Epithelial cell of prostate (primary cell): ENCODE data around the gene LRIG1.
A peak's percentile ranks its signal among the peaks of the same experiment; 100 is the strongest.

Experiments used
- DNase-seq: peaks from one replicate; pipeline ENCODE4 v3.0.0-alpha.2; 2011; ENCODE audit warnings: low read depth, low spot score
- H3K27ac ChIP-seq: fragments of 450-650 bp; 2 replicates; pipeline ENCODE4 v1.5.1; 2017; ENCODE audit warnings: mild to moderate bottlenecking

The LRIG1 gene

GRCh38 chr3:66500576-66501482 is at the start of gene LRIG1:
Gene LRIG1, minus strand, starts transcription at chr3:66501022. Its CDS starts 615 bp downstream, at chr3:66500407.
- peak; percentile 86 for DNase-seq
- H3K27ac ChIP-seq, result peak within 1 kb of the TSS; percentile 36

GRCh38 chr3:66544619-66545429 is 44.0 kb upstream of the LRIG1 start:
- H3K27ac ChIP-seq, result no peak overlapping the region
- DNase-seq, result no peak

- DNase-seq, result no peak
- no peak overlapping the region for H3K27ac ChIP-seq
Measured at GRCh38 chr3:66542153-66542552, 41.3 kb upstream of the LRIG1 start.

DNA sequence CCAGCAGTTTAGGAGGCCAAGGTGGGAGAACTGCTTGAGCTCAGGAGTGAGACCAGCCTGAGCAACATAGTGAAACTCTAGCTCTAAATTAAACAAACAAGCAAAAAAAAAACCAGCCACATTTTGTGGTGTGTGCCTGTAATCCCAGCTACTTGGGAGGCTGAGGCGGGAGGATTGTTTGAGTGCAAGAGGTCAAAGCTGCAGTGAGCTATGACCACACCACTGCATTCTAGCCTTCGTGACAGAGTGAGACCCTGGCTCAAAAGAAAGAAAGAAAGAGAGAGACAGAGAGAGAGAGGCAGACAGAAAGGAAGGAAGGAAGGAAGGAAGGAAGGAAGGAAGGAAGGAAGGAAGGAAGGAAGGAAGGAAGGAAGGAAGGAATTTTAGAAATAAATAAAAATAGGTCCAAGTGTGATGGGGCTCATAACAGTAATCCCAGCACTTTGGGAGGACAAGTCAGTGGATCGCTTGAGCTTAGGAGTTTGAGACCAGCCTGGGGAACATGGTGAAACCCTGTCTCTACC is 38.7 kb upstream of the LRIG1 start:
- no peak overlapping the region for H3K27ac ChIP-seq
- DNase-seq, result no peak

DNA sequence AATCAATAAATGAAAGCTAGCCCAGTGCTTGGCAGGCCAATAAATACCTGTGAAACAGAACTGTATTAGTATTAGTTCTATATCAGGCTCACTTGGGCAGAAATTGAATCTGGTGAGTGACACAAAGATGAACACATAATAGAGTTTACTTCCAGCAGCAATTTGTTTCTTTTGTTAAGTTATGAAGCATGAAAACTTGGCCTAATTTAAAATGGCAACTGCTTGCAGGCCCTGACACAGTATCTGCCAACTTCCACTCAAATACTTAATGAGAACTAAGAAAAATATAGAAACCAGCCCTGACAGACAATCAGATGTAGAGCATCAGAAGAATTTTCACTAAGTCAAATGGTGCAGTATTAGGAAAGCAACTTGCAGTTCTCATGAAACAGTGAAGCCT is 37.6 kb upstream of the LRIG1 start:
- DNase-seq, result no peak
- no peak overlapping the region for H3K27ac ChIP-seq

- no peak for DNase-seq
- H3K27ac ChIP-seq, result no peak overlapping the region
Measured at GRCh38 chr3:66537735-66538134, 36.9 kb upstream of the LRIG1 start.

DNA sequence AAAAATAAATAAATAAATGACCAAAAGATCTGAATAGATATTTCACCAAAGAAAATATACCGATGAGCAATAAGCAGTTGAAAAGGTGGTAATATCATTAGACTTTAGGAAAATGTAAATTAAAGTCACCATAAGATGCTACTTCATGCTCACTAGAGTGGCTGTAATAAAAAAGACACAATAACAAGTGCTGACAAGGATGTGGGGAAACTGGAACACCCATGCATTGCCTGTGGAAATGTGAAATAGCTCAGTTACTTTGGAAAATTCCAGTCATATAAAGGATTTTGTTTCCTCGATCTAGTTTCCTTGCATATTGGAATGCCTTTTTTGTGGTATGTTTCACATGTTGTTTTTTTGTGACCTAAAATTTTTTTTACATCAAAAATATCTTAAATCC is 36.0 kb upstream of the LRIG1 start:
- no peak overlapping the region for H3K27ac ChIP-seq
- no peak for DNase-seq

DNA sequence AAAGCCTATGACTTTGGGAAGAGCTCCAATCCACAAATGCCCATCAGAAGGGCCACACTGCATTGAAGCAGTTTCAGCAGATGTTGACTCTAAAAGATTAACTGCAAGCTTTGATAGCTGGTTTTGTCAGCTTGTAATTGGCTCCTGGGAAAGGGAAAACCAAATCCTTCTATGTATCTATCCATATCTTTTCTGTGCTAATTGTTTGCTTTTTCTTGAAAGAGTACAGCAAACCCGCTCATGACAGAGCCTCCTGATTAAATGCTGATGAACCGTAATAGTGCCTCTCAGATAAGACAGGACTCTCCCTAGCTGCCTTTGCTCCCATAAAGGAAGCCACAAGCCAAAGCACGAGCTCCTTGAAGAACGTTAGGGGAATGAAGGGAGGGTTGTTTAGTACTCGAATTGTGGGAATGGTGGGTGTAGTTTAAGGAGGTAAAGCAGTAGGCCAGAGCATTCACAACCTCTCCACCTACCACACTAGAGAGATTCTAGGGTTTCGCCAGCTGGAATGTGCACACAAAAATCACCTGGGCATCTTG is 33.6 kb upstream of the LRIG1 start:
- no peak overlapping the region for H3K27ac ChIP-seq
- DNase-seq, result no peak

DNA sequence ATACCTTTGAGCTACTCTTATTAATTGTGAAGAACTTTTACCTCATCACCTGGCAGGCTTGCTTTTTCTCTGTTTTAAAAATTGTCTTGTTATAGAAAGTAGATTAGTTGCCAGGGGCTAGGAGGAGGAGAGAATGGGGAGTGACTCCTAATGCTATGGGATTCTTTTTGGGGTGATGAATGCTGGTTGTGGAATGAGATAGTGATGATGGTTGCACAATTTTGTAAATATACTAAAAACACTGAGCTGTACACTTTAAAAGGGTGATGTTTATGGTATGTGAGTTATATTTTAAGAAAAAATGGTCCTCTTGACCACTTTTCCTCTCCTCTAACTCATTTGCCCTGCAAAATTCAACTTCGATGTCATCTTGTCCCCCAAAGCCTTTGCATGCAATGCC is 31.8 kb upstream of the LRIG1 start:
- H3K27ac ChIP-seq, result no peak overlapping the region
- DNase-seq, result no peak

- no peak overlapping the region for H3K27ac ChIP-seq
- DNase-seq, result no peak
Measured at GRCh38 chr3:66532160-66532587, 31.4 kb upstream of the LRIG1 start.

DNA sequence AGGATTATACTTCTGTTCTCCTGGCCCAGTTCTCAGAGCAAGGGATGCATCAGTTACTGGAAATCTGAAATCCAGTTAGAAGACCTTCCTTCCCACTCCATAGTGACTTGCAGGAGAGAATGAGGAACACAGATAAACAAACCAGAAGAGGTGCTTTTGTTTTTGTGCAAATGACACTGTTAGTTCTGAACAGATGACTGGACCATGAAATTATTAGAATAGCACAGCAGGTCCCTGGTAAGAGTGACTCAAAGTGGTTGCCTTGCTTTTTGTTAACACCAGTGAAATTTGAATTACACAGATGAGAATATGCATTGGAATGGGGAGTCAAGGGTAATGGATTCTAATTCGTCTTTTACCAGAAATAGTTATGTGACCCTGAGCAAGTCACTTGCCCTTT is 30.4 kb upstream of the LRIG1 start:
- no peak for DNase-seq
- H3K27ac ChIP-seq, result no peak overlapping the region

DNA sequence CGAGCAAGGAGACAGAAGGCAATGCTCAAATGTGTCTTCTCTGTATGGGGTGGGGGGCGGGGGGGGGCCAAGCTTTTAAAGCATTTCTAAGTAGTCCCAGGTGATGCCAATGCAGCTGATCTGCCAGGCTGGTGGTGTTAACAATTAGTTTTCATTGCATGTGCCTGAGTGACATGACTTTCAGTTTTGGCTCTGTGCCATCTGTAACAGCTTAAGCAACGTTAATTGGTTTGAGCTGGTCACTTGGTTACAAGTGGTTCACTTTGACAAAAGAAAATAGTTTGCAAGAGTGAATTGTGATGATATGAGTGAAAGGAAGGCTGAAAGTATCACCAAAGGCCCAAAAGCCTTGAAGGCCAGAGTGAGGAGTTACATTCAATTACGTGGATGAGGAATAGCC is 26.4 kb upstream of the LRIG1 start:
- DNase-seq, result no peak
- no peak overlapping the region for H3K27ac ChIP-seq

DNA sequence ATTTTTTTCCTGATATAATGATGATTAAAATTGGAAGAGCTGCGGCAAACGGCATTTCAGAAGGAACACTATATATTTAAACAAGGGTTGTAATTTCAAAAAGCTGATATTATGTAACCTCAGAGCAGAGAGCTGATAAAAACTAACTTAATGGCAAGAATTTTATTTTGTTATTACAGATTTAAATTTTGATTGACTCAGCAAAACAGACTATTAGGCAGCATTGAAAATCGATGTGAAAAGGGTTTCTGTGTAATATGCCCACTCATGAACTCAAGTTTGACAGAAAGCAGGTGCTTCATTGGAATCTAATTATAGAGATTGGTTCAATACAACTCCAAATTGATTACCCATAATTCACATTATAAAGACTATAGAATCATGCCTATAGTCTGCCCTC is 24.9 kb upstream of the LRIG1 start:
- H3K27ac ChIP-seq, result no peak overlapping the region
- DNase-seq, result no peak

GRCh38 chr3:66520724-66521123 is 19.9 kb upstream of the LRIG1 start:
- H3K27ac ChIP-seq, result no peak overlapping the region
- DNase-seq, result no peak

DNA sequence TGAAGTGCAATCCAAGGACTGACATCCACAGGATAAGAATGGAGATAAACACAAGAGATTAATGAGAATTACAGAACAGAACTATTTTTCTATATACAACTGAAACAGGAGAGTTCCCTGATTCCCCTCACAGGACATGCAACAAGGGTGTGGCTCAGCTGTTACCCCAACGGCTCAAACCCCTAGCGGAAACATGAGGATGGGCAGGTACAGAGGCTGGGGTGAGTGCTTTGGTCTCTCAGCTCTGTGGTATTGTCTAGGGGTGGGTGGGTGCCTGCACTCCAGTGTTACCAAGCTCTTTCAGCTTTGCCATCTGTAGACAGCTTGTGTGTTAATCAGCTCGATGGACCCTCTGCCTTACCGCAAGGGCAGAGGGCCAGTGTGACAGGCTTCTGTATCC is 17.8 kb upstream of the LRIG1 start:
- DNase-seq, result no peak
- H3K27ac ChIP-seq, result no peak overlapping the region

- no peak for DNase-seq
- H3K27ac ChIP-seq, result no peak overlapping the region
Measured at GRCh38 chr3:66518126-66518525, 17.3 kb upstream of the LRIG1 start.

GRCh38 chr3:66517241-66517640 is 16.4 kb upstream of the LRIG1 start:
- DNase-seq, result no peak

DNA sequence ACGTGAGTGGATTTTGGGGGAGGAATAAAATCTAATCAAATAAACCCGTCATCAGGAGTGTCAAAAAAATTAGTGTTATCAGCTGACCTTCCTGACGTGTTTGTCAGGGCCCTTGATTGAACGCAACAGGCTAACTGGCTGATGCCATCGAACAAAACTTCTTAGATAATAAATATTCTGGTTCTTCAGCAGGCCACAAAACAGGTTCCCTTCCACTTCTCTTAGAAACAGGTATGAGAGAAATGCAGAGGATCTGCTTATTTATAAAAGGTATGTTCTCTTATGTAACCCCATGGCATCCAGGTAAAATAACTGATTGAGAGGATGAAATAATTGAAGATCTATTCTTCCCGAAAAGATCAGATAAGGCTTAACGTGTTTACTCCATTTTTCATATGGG is 7.6 kb upstream of the LRIG1 start:
- no peak for DNase-seq
- no peak overlapping the region for H3K27ac ChIP-seq

More at GRCh38 chr3:66517241-66517640, 16.4 kb upstream of the LRIG1 start:
- H3K27ac ChIP-seq, result no peak overlapping the region

- H3K27ac ChIP-seq, result no peak overlapping the region
- DNase-seq, result no peak
Measured at GRCh38 chr3:66507423-66508260, 6.8 kb upstream of the LRIG1 start.

- no peak overlapping the region for H3K27ac ChIP-seq
- no peak for DNase-seq
Measured at GRCh38 chr3:66506154-66506553, 5.3 kb upstream of the LRIG1 start.
